ENCODE measurements around the gene PAX5. TPM values are rescaled to one million over a fixed set of nuclear protein-coding genes. Genes with fewer than 3 reads are reported as not detected.

The PAX5 gene
- polyA plus RNA-seq, 1 of the 3 experiments (the other 2 are of a cell fraction), result 0.05 TPM

DNA sequence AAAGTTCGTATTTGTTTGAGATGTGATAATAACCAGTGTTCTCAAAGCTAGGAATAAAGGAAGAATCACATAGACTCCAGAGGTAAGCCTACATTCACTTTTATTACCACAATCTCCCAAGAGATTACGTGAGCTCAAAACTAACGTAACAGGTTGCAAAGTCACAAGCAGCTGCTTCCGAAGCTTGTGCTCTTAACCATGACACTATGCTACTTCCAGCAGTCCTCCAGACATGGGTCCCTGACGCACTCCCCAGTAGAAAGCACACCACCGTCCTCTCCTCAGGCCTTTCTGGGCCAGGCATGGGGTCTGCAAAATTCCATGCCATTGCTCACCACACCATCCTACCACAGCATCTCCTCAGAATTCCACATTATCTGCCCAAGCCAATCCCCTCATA, 84.6 kb downstream of the PAX5 start:
- Histone ChIP-seq H3K4me1 (ENCODE audit: control insufficient read depth in 1 of 2, insufficient read depth in 2 of 2, low read depth in 1 of 2, low read length in 1 of 2) (peaks cover 0 to 2% of the 10 kb centered on the region in 2 experiments; a peak in 2 of 4 replicates), H2AFZ (ENCODE audit: low read depth) (no peak overlapping the region), H3K4me2 (no peak overlapping the region), H3K9ac (no peak overlapping the region), H3K9me3 (no peaks in the 10 kb centered on the region), H3K9me2 (no peaks in the 10 kb centered on the region), H3F3A (replicated peaks; ENCODE audit: insufficient read depth) (no peaks in the 10 kb centered on the region), H3K27me3 (ENCODE audit: insufficient read depth) (no peaks in the 10 kb centered on the region; the same call in 1 of the 2 replicates), H4K20me1 (ENCODE audit: insufficient read depth) (no peaks in the 10 kb centered on the region), H3K36me3 (replicated peaks in 1 of 2; ENCODE audit: control insufficient read depth in 1 of 2, insufficient read depth in 2 of 2, low read length in 1 of 2) (no peaks in the 10 kb centered on the region), H3K79me2 (ENCODE audit: insufficient read depth) (no peaks in the 10 kb centered on the region), H3K27ac (ENCODE audit: low read depth in 2 of 2, low read length in 1 of 2) (no peak overlapping the region), H3K4me3 (ENCODE audit: low read depth in 2 of 2, low read length in 1 of 2) (no peak overlapping the region)
- ChIA-PET CTCF (interaction anchor here (0.7 kb wide), 1 partner anchor 9 kb away, joined by 3 read pairs; no protein-coding TSS in a partner anchor), POLR2A (no interaction called here)
- DNase-seq, result no peak
- 67% methylated on average over 6 of the region's 6 CpGs for WGBS (ENCODE audit: low lambda C conversion rate)
- TF ChIP-seq RCOR1 (IDR thresholded peaks at IDR 0.05; ENCODE audit: low read length), result no peak
- no peak for TF ChIP-seq TAF1 (IDR thresholded peaks at IDR 0.05; ENCODE audit: borderline replicate concordance, low read depth, low read length)

DNA sequence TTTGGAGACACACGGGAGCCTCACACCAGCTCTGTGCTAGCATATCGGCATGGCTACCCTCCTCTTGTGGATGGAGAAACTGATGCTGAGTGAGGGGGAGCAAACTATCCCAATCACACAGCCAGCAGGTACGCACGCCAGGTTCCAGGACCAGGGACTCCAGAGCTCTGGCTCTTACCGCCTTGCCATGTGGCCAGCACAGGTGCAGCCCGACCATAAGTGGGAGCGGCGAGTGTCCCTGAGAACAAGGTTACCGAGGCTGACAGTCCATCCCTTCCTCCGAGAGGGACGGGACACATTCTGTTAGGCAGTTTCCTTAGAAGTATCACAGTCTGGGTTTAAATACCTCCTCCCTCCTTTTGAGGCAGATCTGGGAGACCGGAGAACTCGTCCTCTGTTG, 86.0 kb downstream of the PAX5 start:
- POLR2A ChIA-PET, result no interaction called here
- no peaks in the 10 kb centered on the region for H4K20me1 ChIP-seq (ENCODE audit: insufficient read depth)
- no peak overlapping the region for H3K27ac ChIP-seq (ENCODE audit: low read depth in 2 of 2, low read length in 1 of 2)
- H3K9me2 ChIP-seq, result no peaks in the 10 kb centered on the region
- 77% methylated on average over 11 of the region's 13 CpGs for WGBS (ENCODE audit: low lambda C conversion rate)
- no peak for DNase-seq
- no peaks in the 10 kb centered on the region; the same call in 1 of the 2 replicates for H3K27me3 ChIP-seq (ENCODE audit: insufficient read depth)
- H3K36me3 ChIP-seq (replicated peaks in 1 of 2; ENCODE audit: control insufficient read depth in 1 of 2, insufficient read depth in 2 of 2, low read length in 1 of 2), result no peaks in the 10 kb centered on the region
- no peak overlapping the region for H3K4me3 ChIP-seq (ENCODE audit: low read depth in 2 of 2, low read length in 1 of 2)
- CTCF ChIA-PET, result no interaction called here
- H3F3A ChIP-seq (replicated peaks; ENCODE audit: insufficient read depth), result no peaks in the 10 kb centered on the region
- peaks cover 0 to 2% of the 10 kb centered on the region in 2 experiments; a peak in 2 of 4 replicates for H3K4me1 ChIP-seq (ENCODE audit: control insufficient read depth in 1 of 2, insufficient read depth in 2 of 2, low read depth in 1 of 2, low read length in 1 of 2)
- no peaks in the 10 kb centered on the region for H3K9me3 ChIP-seq
- TF ChIP-seq NRF1 (IDR thresholded peaks at IDR 0.05; ENCODE audit: low read depth, low read length) (no peak), ELF1 (IDR thresholded peaks at IDR 0.05) (no peak), SIN3A (IDR thresholded peaks at IDR 0.05; ENCODE audit: borderline replicate concordance, low read depth, low read length) (no peak), TCF12 (IDR thresholded peaks at IDR 0.05) (no peak), JUND (IDR thresholded peaks at IDR 0.05) (no peak), TAF1 (IDR thresholded peaks at IDR 0.05; ENCODE audit: borderline replicate concordance, low read depth, low read length) (no peak), SMC3 (IDR thresholded peaks at IDR 0.05; ENCODE audit: low read depth, low read length) (no peak), RCOR1 (IDR thresholded peaks at IDR 0.05; ENCODE audit: low read length) (no peak), EP300 (IDR thresholded peaks at IDR 0.05; ENCODE audit: borderline replicate concordance in 1 of 2, low read depth in 1 of 2, low read length in 1 of 2) (no peak), RXRA (IDR thresholded peaks at IDR 0.05; ENCODE audit: borderline replicate concordance, low read depth) (no peak), TEAD4 (IDR thresholded peaks at IDR 0.05; ENCODE audit: borderline replicate concordance, insufficient read depth) (no peak), GABPA (IDR thresholded peaks at IDR 0.05; ENCODE audit: low read depth) (no peak), CHD2 (IDR thresholded peaks at IDR 0.05; ENCODE audit: low read length, partially characterized antibody) (no peak)
- TF ChIP-seq, protein P1, sequence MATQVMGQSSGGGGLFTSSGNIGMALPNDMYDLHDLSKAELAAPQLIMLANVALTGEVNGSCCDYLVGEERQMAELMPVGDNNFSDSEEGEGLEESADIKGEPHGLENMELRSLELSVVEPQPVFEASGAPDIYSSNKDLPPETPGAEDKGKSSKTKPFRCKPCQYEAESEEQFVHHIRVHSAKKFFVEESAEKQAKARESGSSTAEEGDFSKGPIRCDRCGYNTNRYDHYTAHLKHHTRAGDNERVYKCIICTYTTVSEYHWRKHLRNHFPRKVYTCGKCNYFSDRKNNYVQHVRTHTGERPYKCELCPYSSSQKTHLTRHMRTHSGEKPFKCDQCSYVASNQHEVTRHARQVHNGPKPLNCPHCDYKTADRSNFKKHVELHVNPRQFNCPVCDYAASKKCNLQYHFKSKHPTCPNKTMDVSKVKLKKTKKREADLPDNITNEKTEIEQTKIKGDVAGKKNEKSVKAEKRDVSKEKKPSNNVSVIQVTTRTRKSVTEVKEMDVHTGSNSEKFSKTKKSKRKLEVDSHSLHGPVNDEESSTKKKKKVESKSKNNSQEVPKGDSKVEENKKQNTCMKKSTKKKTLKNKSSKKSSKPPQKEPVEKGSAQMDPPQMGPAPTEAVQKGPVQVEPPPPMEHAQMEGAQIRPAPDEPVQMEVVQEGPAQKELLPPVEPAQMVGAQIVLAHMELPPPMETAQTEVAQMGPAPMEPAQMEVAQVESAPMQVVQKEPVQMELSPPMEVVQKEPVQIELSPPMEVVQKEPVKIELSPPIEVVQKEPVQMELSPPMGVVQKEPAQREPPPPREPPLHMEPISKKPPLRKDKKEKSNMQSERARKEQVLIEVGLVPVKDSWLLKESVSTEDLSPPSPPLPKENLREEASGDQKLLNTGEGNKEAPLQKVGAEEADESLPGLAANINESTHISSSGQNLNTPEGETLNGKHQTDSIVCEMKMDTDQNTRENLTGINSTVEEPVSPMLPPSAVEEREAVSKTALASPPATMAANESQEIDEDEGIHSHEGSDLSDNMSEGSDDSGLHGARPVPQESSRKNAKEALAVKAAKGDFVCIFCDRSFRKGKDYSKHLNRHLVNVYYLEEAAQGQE (IDR thresholded peaks at IDR 0.05; ENCODE audit: low read depth, low read length), result no peak
- TF ChIP-seq, protein P2, sequence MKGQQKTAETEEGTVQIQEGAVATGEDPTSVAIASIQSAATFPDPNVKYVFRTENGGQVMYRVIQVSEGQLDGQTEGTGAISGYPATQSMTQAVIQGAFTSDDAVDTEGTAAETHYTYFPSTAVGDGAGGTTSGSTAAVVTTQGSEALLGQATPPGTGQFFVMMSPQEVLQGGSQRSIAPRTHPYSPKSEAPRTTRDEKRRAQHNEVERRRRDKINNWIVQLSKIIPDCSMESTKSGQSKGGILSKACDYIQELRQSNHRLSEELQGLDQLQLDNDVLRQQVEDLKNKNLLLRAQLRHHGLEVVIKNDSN (IDR thresholded peaks at IDR 0.05; ENCODE audit: borderline replicate concordance, low read depth), result no peak
- TF ChIP-seq, protein P3, sequence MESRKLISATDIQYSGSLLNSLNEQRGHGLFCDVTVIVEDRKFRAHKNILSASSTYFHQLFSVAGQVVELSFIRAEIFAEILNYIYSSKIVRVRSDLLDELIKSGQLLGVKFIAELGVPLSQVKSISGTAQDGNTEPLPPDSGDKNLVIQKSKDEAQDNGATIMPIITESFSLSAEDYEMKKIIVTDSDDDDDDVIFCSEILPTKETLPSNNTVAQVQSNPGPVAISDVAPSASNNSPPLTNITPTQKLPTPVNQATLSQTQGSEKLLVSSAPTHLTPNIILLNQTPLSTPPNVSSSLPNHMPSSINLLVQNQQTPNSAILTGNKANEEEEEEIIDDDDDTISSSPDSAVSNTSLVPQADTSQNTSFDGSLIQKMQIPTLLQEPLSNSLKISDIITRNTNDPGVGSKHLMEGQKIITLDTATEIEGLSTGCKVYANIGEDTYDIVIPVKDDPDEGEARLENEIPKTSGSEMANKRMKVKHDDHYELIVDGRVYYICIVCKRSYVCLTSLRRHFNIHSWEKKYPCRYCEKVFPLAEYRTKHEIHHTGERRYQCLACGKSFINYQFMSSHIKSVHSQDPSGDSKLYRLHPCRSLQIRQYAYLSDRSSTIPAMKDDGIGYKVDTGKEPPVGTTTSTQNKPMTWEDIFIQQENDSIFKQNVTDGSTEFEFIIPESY (IDR thresholded peaks at IDR 0.05; ENCODE audit: borderline replicate concordance, low read depth), result no peak
- TF ChIP-seq, protein P4, sequence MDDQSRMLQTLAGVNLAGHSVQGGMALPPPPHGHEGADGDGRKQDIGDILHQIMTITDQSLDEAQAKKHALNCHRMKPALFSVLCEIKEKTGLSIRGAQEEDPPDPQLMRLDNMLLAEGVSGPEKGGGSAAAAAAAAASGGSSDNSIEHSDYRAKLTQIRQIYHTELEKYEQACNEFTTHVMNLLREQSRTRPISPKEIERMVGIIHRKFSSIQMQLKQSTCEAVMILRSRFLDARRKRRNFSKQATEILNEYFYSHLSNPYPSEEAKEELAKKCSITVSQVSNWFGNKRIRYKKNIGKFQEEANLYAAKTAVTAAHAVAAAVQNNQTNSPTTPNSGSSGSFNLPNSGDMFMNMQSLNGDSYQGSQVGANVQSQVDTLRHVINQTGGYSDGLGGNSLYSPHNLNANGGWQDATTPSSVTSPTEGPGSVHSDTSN (IDR thresholded peaks at IDR 0.05), result no peak
- H2AFZ ChIP-seq (ENCODE audit: low read depth), result no peak overlapping the region
- no peaks in the 10 kb centered on the region for H3K79me2 ChIP-seq (ENCODE audit: insufficient read depth)
- H3K4me2 ChIP-seq, result no peak overlapping the region
- H3K9ac ChIP-seq, result no peak overlapping the region
